ENCODE results near the gene FAM20B. TPM values are rescaled to one million over a fixed set of nuclear protein-coding genes. Genes with fewer than 3 reads are reported as not detected.

The FAM20B gene
- total and polyA plus RNA-seq, 4 donors: 3.1 to 39.8 (median 13.6) TPM

- H3K27ac ChIP-seq (ENCODE audit: low read depth in 1 of 2, low read length in 2 of 2): no peak overlapping the region
- no peak overlapping the region for H3K4me3 ChIP-seq (ENCODE audit: low read depth in 1 of 3, low read length in 3 of 3)
- H3K36me3 ChIP-seq (ENCODE audit: control insufficient read depth in 4 of 4, insufficient read depth in 3 of 4, low read depth in 1 of 4, low read length in 3 of 4): peaks cover 0 to 3% (median under 1%) of the 10 kb centered on the region in 4 donors
- peak overlapping the region in 1 of 2 donors; percentile 21 for H3K9ac ChIP-seq (ENCODE audit: low read depth in 1 of 2, low read length in 2 of 2)
- 93% methylated on average over 1 of the region's 1 CpG for WGBS
- peaks cover 5 to 49% (median 46%) of the 10 kb centered on the region in 4 donors for H3K4me1 ChIP-seq (ENCODE audit: control insufficient read depth in 4 of 4, insufficient read depth in 4 of 4, low read length in 3 of 4)
- DNase-seq (ENCODE audit: low spot score): no peak
- no peak for TF ChIP-seq MAX (IDR thresholded peaks at IDR 0.05)
- no peak for TF ChIP-seq YY1 (IDR thresholded peaks at IDR 0.05)
- no peak for TF ChIP-seq HNF4G (IDR thresholded peaks at IDR 0.05)
- no peak for TF ChIP-seq ATF3 (IDR thresholded peaks at IDR 0.05)
- TF ChIP-seq CTCF (IDR thresholded peaks at IDR 0.05; ENCODE audit: low read depth, low read length, missing input control): no peak
- TF ChIP-seq SP1 (IDR thresholded peaks at IDR 0.05): no peak
- TF ChIP-seq RAD21 (IDR thresholded peaks at IDR 0.05): no peak
- no peak for TF ChIP-seq FOXA1 (IDR thresholded peaks at IDR 0.05)
- no peak for TF ChIP-seq HNF4A (conservative IDR thresholded peaks at IDR 0.05)
- no peak for TF ChIP-seq RXRA (IDR thresholded peaks at IDR 0.05)
- TF ChIP-seq TAF1 (conservative IDR thresholded peaks at IDR 0.05): no peak
- TF ChIP-seq ZBTB33 (IDR thresholded peaks at IDR 0.05): no peak
- TF ChIP-seq NR2F2 (IDR thresholded peaks at IDR 0.05): no peak
- TF ChIP-seq REST (IDR thresholded peaks at IDR 0.05): no peak
- no peaks in the 10 kb centered on the region for H3K27me3 ChIP-seq (ENCODE audit: control insufficient read depth in 4 of 4, insufficient read depth in 4 of 4, low read length in 3 of 4)
- no peaks in the 10 kb centered on the region for H3K9me3 ChIP-seq (ENCODE audit: control insufficient read depth in 4 of 4, low read length in 3 of 4)
Measured at GRCh38 chr1:179103999-179104398, 78.3 kb downstream of the FAM20B start.

GRCh38 chr1:179104611-179105250, 79.0 kb downstream of the FAM20B start:
- peaks cover 0 to 6% (median 1%) of the 10 kb centered on the region in 4 donors for H3K36me3 ChIP-seq (ENCODE audit: control insufficient read depth in 4 of 4, insufficient read depth in 3 of 4, low read depth in 1 of 4, low read length in 3 of 4)
- H3K9ac ChIP-seq (ENCODE audit: low read depth in 1 of 2, low read length in 2 of 2): peak overlapping the region in 1 of 2 donors; percentile 23
- H3K4me1 ChIP-seq (ENCODE audit: control insufficient read depth in 4 of 4, insufficient read depth in 4 of 4, low read length in 3 of 4): peaks cover 5 to 54% (median 50%) of the 10 kb centered on the region in 4 donors
- WGBS: 43% methylated on average over 3 of the region's 3 CpGs
- no peaks in the 10 kb centered on the region for H3K27me3 ChIP-seq (ENCODE audit: control insufficient read depth in 4 of 4, insufficient read depth in 4 of 4, low read length in 3 of 4)
- no peaks in the 10 kb centered on the region for H3K9me3 ChIP-seq (ENCODE audit: control insufficient read depth in 4 of 4, low read length in 3 of 4)
- H3K4me3 ChIP-seq (ENCODE audit: low read depth in 1 of 3, low read length in 3 of 3): no peak overlapping the region
- peak overlapping the region; percentile 43 to 45 for H3K27ac ChIP-seq (ENCODE audit: low read depth in 1 of 2, low read length in 2 of 2)
- DNase-seq (ENCODE audit: low spot score): no peak
- TF ChIP-seq REST (IDR thresholded peaks at IDR 0.05): no peak
- peak; percentile 59 for TF ChIP-seq MAX (IDR thresholded peaks at IDR 0.05)
- peak; percentile 77 for TF ChIP-seq FOXA2 (IDR thresholded peaks at IDR 0.05)
- TF ChIP-seq HNF4G (IDR thresholded peaks at IDR 0.05): peak; percentile 91
- TF ChIP-seq EGR1 (IDR thresholded peaks at IDR 0.05; ENCODE audit: low read depth in 2 of 2): no peak
- no peak for TF ChIP-seq ATF3 (IDR thresholded peaks at IDR 0.05)
- TF ChIP-seq CTCF (IDR thresholded peaks at IDR 0.05; ENCODE audit: low read depth, low read length, missing input control): no peak
- no peak for TF ChIP-seq TAF1 (conservative IDR thresholded peaks at IDR 0.05)
- TF ChIP-seq SP1 (IDR thresholded peaks at IDR 0.05): peak; percentile 90

All from liver (tissue), 9 donors.